WTC11 (cell line): ENCODE measurements around the gene MIGA2.

Experiments used
- CREB1 ChIP-seq: sonication (generic); formaldehyde crosslinking; IDR thresholded peaks from 2 replicates; pipeline ENCODE4 v1.8.0; 2023; ENCODE audit warnings: mild to moderate bottlenecking, missing genetic modification reagents
- EMX1 ChIP-seq: fragments of 250-450 bp; sonication (Bioruptor Pico); IDR thresholded peaks from 2 replicates; pipeline ENCODE4 v1.8.0; 2021; ENCODE audit warnings: mild to moderate bottlenecking
- FOXJ3 ChIP-seq: sonication (generic); formaldehyde crosslinking; IDR thresholded peaks from 2 replicates; pipeline ENCODE4 v1.9.0; 2021; ENCODE audit warnings: missing genetic modification reagents, mild to moderate bottlenecking, borderline replicate concordance
- ZBTB21 ChIP-seq: sonication (generic); formaldehyde crosslinking; IDR thresholded peaks from 2 replicates; pipeline ENCODE4 v1.8.1; 2023; ENCODE audit warnings: mild to moderate bottlenecking, missing genetic modification reagents, borderline replicate concordance
- TF ChIP-seq, protein P1 (sequence below): fragments of 200-600 bp; IDR thresholded peaks from 2 replicates; pipeline ENCODE4 v1.8.0; 2022; ENCODE audit warnings: antibody characterized with exemption

DNA sequence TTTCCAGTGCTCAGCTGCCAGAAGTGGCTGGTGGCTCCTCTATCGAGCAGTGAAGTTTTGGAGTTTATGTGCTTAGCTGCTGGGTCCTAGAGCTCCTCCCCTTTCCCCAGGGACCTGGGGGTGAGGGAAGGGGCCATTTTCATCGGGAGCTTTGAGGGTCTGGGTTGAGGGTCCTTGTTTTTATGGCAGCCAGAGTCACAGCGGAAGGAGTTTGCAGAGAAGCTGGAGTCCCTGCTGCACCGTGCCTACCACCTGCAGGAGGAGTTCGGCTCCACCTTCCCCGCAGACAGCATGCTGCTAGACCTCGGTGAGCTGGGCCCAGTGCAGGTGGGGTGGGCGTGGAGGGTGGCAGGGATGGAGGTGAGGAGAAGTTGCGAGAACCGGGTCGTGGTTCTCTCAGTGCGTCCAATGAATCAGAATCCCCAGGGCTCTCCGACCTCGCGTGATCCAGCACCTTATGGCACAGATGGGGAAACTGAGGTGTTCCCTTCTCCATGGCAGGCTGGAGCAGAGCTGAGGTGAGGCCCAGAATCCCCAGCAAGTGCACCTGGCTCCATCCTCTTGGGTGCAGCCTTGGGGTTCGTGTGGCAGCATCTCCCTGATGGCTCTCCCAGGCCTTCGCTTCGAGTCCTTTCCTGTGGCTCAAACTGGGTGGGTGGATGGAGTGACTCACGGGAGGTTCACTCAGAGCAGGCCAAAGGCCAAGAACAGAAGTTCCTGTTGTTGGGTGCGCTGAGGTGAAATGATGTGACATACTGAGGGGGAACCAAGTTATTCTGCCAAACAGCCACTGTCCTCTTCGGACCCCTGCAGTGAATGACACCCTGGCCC lies 22.8 kb downstream of the MIGA2 start:
- TF ChIP-seq ZBTB21 (CRISPR knock-in tag) (no peak), CREB1 (no peak), EMX1 (CRISPR knock-in tag) (no peak), FOXJ3 (CRISPR knock-in tag) (no peak)
- TF ChIP-seq, protein P1, sequence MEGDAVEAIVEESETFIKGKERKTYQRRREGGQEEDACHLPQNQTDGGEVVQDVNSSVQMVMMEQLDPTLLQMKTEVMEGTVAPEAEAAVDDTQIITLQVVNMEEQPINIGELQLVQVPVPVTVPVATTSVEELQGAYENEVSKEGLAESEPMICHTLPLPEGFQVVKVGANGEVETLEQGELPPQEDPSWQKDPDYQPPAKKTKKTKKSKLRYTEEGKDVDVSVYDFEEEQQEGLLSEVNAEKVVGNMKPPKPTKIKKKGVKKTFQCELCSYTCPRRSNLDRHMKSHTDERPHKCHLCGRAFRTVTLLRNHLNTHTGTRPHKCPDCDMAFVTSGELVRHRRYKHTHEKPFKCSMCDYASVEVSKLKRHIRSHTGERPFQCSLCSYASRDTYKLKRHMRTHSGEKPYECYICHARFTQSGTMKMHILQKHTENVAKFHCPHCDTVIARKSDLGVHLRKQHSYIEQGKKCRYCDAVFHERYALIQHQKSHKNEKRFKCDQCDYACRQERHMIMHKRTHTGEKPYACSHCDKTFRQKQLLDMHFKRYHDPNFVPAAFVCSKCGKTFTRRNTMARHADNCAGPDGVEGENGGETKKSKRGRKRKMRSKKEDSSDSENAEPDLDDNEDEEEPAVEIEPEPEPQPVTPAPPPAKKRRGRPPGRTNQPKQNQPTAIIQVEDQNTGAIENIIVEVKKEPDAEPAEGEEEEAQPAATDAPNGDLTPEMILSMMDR, result no peak
